PFSK-1 (cell line): ENCODE measurements around the gene ABI3BP.

Experiments
- FOXP2 ChIP-seq: optimal IDR thresholded peaks from 2 replicates; pipeline ENCODE3; 2011; ENCODE audit warnings: borderline replicate concordance, control low read depth, inconsistent platforms; ENCODE audit not compliant: insufficient read depth; ENCODE audit errors: extremely low read length, extremely low read depth
- POLR2AphosphoS5 ChIP-seq: IDR thresholded peaks from 2 replicates; pipeline ENCODE4 v1.6.1; 2012; ENCODE audit warnings: low read depth, mild to moderate bottlenecking, control low read depth, low read length, moderate library complexity
- REST ChIP-seq, 2 experiments: IDR thresholded peaks; 2 replicates each; pipeline versions ENCODE4 v1.6.1 to v1.8.0; 2011 to 2012; ENCODE audit warnings: low read depth in 2 of 2, low read length in 2 of 2, control low read depth in 1 of 2, inconsistent platforms in 1 of 2, mild to moderate bottlenecking in 1 of 2, moderate library complexity in 1 of 2; ENCODE audit not compliant: insufficient read depth in 1 of 2
- SIN3A ChIP-seq: IDR thresholded peaks from 2 replicates; pipeline ENCODE4 v1.6.1; 2012; ENCODE audit warnings: mild to moderate bottlenecking, low read length, moderate library complexity, borderline replicate concordance; ENCODE audit not compliant: insufficient read depth
- TAF1 ChIP-seq: IDR thresholded peaks from 2 replicates; pipeline ENCODE4 v1.6.1; 2012; ENCODE audit warnings: low read length, control low read depth, borderline replicate concordance; ENCODE audit not compliant: insufficient read depth

Gene ABI3BP

GRCh38 chr3:100834332-100834731, 158.9 kb downstream of the ABI3BP start:
- TF ChIP-seq SIN3A = no peak
- TF ChIP-seq TAF1 = no peak

GRCh38 chr3:100833483-100833882, 159.7 kb downstream of the ABI3BP start:
- TF ChIP-seq POLR2AphosphoS5 (no peak), SIN3A (no peak), FOXP2 (no peak), REST (IDR thresholded peaks at IDR 0.05; ENCODE audit: insufficient read depth in 1 of 2, low read depth in 2 of 2, low read length in 2 of 2) (no peak), TAF1 (no peak)

GRCh38 chr3:100831629-100832028, 161.6 kb downstream of the ABI3BP start:
- TF ChIP-seq SIN3A (no peak), REST (IDR thresholded peaks at IDR 0.05; ENCODE audit: insufficient read depth in 1 of 2, low read depth in 2 of 2, low read length in 2 of 2) (no peak), FOXP2 (no peak), POLR2AphosphoS5 (no peak), TAF1 (no peak)

GRCh38 chr3:100830931-100831330, 162.3 kb downstream of the ABI3BP start:
- TF ChIP-seq FOXP2 (no peak), TAF1 (no peak), SIN3A (no peak), REST (IDR thresholded peaks at IDR 0.05; ENCODE audit: insufficient read depth in 1 of 2, low read depth in 2 of 2, low read length in 2 of 2) (no peak), POLR2AphosphoS5 (no peak)

- TF ChIP-seq POLR2AphosphoS5 (no peak), REST (IDR thresholded peaks at IDR 0.05; ENCODE audit: insufficient read depth in 1 of 2, low read depth in 2 of 2, low read length in 2 of 2) (no peak), FOXP2 (no peak), TAF1 (no peak), SIN3A (no peak)
These were observed 167.6 kb downstream of the ABI3BP start for GRCh38 chr3:100825574-100825973.
